Measurements from ENCODE around the gene HOXA4.

- TF ChIP-seq CTCF (IDR thresholded peaks at IDR 0.05): no peak
- no peak for TF ChIP-seq POLR2A (IDR thresholded peaks at IDR 0.05)
These were observed 6.3 kb downstream of the HOXA4 start for GRCh38 chr7:27124096-27124901.
